A549 (cell line): ENCODE data around the gene CUL2. TPM values are rescaled to one million over a fixed set of nuclear protein-coding genes. Genes with fewer than 3 reads are reported as not detected.
A peak's percentile ranks its signal among the peaks of the same experiment; 100 is the strongest.

Source experiments
- ATAC-seq, 2 experiments: fragments of 200-7000 bp in 1 of 2; fragments of >200 bp in 1 of 2; cut with Nextera tagmentation in 1 of 2; cut with Tn5 transposase in 1 of 2; 3 replicates each; pipeline versions ENCODE4 v1.8.0 to v1.9.1; 2018 to 2020; ENCODE audit warnings: mild to moderate bottlenecking in 1 of 2, moderate library complexity in 1 of 2
- CTCF ChIA-PET: fragments of 300-600 bp; sonication (Branson Sonifier 250); formaldehyde crosslinking; extraction: SDS; loops from one replicate; lab custom pipeline; 2021; ENCODE audit warnings: antibody characterized with exemption, inconsistent platforms; lab: Yijun Ruan, JAX
- POLR2A ChIA-PET: fragments of 350-600 bp; formaldehyde crosslinking; extraction: SDS; loops from one replicate; lab custom pipeline; 2021; ENCODE audit warnings: antibody characterized with exemption, inconsistent platforms; lab: Yijun Ruan, JAX
- DNase-seq, 2 experiments: peaks; one replicate each; pipeline versions ENCODE4 v3.0.0 to v3.0.0-alpha.2; 2011 to 2016; ENCODE audit warnings: low read depth in 1 of 2, low spot score in 1 of 2
- FAIRE-seq: peaks from 2 replicates; lab custom pipeline; 2011; peaks lifted over from hg19 to GRCh38; lab: Jason Lieb, UNC
- H3K27ac ChIP-seq, 2 experiments: fragments of >200 bp; sonication (Bioruptor Twin); formaldehyde crosslinking; 3 replicates each; pipeline ENCODE4 v1.5.1; 2016 to 2017
- H3K4me1 ChIP-seq: fragments of >200 bp; sonication (Bioruptor Twin); formaldehyde crosslinking; 3 replicates; pipeline ENCODE4 v1.6.1; 2016
- H3K4me2 ChIP-seq: fragments of >200 bp; sonication (Bioruptor Twin); formaldehyde crosslinking; 3 replicates; pipeline ENCODE4 v1.6.1; 2016
- H3K4me3 ChIP-seq: fragments of >200 bp; sonication (Bioruptor Twin); formaldehyde crosslinking; 3 replicates; pipeline ENCODE4 v1.5.1; 2016
- H3K9me3 ChIP-seq: fragments of >200 bp; sonication (Bioruptor Twin); formaldehyde crosslinking; 3 replicates; pipeline ENCODE4 v1.6.1; 2016
- CEBPB ChIP-seq, 2 experiments: fragments of >200 bp in 1 of 2; sonication (Bioruptor Twin) in 1 of 2; formaldehyde crosslinking in 1 of 2; IDR thresholded peaks; 2 replicates each; pipeline ENCODE4 v1.6.1; 2012 to 2016
- CTCF ChIP-seq: fragments of >200 bp; sonication (Bioruptor Twin); formaldehyde crosslinking; IDR thresholded peaks from 3 replicates; pipeline ENCODE4 v1.5.1; 2016
- FOXS1 ChIP-seq: fragments of 250-450 bp; sonication (Bioruptor Pico); IDR thresholded peaks from 2 replicates; pipeline ENCODE4 v1.5.0; 2020; ENCODE audit warnings: mild to moderate bottlenecking, moderate library complexity
- HES2 ChIP-seq: fragments of >200 bp; sonication (Bioruptor Twin); formaldehyde crosslinking; IDR thresholded peaks from 2 replicates; pipeline ENCODE4 v1.6.1; 2016
- HEYL ChIP-seq: fragments of 250-450 bp; sonication (Bioruptor Pico); IDR thresholded peaks from 2 replicates; pipeline ENCODE4 v1.8.0; 2021; ENCODE audit warnings: mild to moderate bottlenecking, moderate library complexity
- JUN ChIP-seq, 2 experiments: fragments of >200 bp; sonication (Bioruptor Twin); formaldehyde crosslinking; IDR thresholded peaks; 2 replicates in 1 of 2; 3 replicates in 1 of 2; pipeline ENCODE4 v1.6.1; 2016 to 2017
- KDM1A ChIP-seq: fragments of 200-600 bp; sonication (generic); IDR thresholded peaks from 2 replicates; pipeline ENCODE4 v1.6.1; 2016; ENCODE audit warnings: low read depth, mild to moderate bottlenecking
- MAFK ChIP-seq: fragments of 450-650 bp; IDR thresholded peaks from 2 replicates; pipeline ENCODE4 v1.6.1; 2014; ENCODE audit not compliant: partially characterized antibody
- MAX ChIP-seq: IDR thresholded peaks from 2 replicates; pipeline ENCODE4 v1.6.1; 2012
- NFE2L2 ChIP-seq: fragments of 150-350 bp; conservative IDR thresholded peaks from 2 replicates; pipeline ENCODE4 v1.6.1; 2014; ENCODE audit warnings: low read length
- NPAS2 ChIP-seq: fragments of 250-450 bp; sonication (Bioruptor Pico); IDR thresholded peaks from 2 replicates; pipeline ENCODE4 v1.8.0; 2022; ENCODE audit warnings: mild to moderate bottlenecking, moderate library complexity, borderline replicate concordance
- NR3C1 ChIP-seq: fragments of >200 bp; sonication (Bioruptor Twin); formaldehyde crosslinking; IDR thresholded peaks from 3 replicates; pipeline ENCODE4 v1.6.1; 2017
- POLR2A ChIP-seq: IDR thresholded peaks from 2 replicates; pipeline ENCODE4 v1.6.1; 2012; ENCODE audit warnings: mild to moderate bottlenecking, low read length
- POLR2AphosphoS2 ChIP-seq: conservative IDR thresholded peaks from 2 replicates; pipeline ENCODE4 v1.6.1; 2012; ENCODE audit warnings: low read length, improper control_type of control experiment, inconsistent platforms
- RAD21 ChIP-seq, 2 experiments: fragments of >200 bp in 1 of 2; sonication (Bioruptor Twin) in 1 of 2; formaldehyde crosslinking in 1 of 2; IDR thresholded peaks in 1 of 2; conservative IDR thresholded peaks in 1 of 2; 2 replicates in 1 of 2; 3 replicates in 1 of 2; pipeline ENCODE4 v1.6.1; 2012 to 2018; ENCODE audit warnings: inconsistent platforms in 1 of 2
- RARB ChIP-seq: fragments of 250-450 bp; sonication (Bioruptor Pico); IDR thresholded peaks from 2 replicates; pipeline ENCODE4 v1.8.0; 2021; ENCODE audit warnings: mild to moderate bottlenecking, moderate library complexity
- SMC3 ChIP-seq: fragments of >200 bp; sonication (Bioruptor Twin); formaldehyde crosslinking; IDR thresholded peaks from 3 replicates; pipeline ENCODE4 v1.6.1; 2018; ENCODE audit warnings: inconsistent platforms
- WGBS: methylation state at CpG from one replicate; pipeline ENCODE4 v1.1.6; 2017; ENCODE audit errors: missing lambda C conversion rate; 5-methylcytosine and 5-hydroxymethylcytosine counted together
- polyA plus RNA-seq, 4 experiments: library from polyadenylated mRNA; depleted of rRNA in 3 of 4; stranded (reverse); fragments of >200 nt; fragmentation: RNase III in 1 of 4; extraction: RNeasy Plus Mini Kit Qiagen cat#74134 plus additional on column Dnase treatment in 1 of 4; gene quantifications; 2 replicates in 3 of 4; 3 replicates in 1 of 4; pipeline ENCODE4 v1.2.3, GENCODE V29; 2011 to 2017
- small RNA-seq, 6 experiments: library from RNA; depleted of rRNA; stranded (forward); fragments of <200 nt; gene quantifications; one replicate each; pipeline ENCODE3, GENCODE V24; 2012

The CUL2 gene
- polyA plus RNA-seq, 2 of the 4 experiments (the other 2 are of a cell fraction), result 26.8 to 35.1 TPM

GRCh38 chr10:34962866-34963265, 127.3 kb downstream of the CUL2 start (continued):
- TF ChIP-seq CTCF (no peak), POLR2A (no peak), FOXS1 (CRISPR knock-in tag) (no peak), MAX (no peak)

GRCh38 chr10:34960983-34961382, 129.2 kb downstream of the CUL2 start:
- Histone ChIP-seq H3K9me3 (no peaks in the 10 kb centered on the region), H3K4me2 (no peak overlapping the region), H3K27ac (no peak overlapping the region), H3K4me1 (peaks cover under 1% of the 10 kb centered on the region; the same call in 1 of the 3 replicates), H3K4me3 (no peak overlapping the region)
- peak in 1 of 2 experiments; percentile 72; a peak in 3 of 6 replicates for ATAC-seq
- DNase-seq, result peak in 1 of 2 experiments; percentile 46
- WGBS, result 78% methylated on average over 8 of the region's 8 CpGs
- TF ChIP-seq SMC3, result peak; percentile 33; the same call in 1 of the 3 replicates
- TF ChIP-seq NFE2L2, result no peak
- no peak for TF ChIP-seq POLR2AphosphoS2
- TF ChIP-seq CTCF, result peak; percentile 26
- no peak for TF ChIP-seq NPAS2 (CRISPR knock-in tag)
- TF ChIP-seq RAD21 (conservative IDR thresholded peaks at IDR 0.05 in 1 of 2, IDR thresholded peaks at IDR 0.05 in 1 of 2), result peak; percentile 37 to 63; a peak in 3 of 5 replicates
- ChIA-PET CTCF (interaction anchor here (1.4 to 1.7 kb wide), 2 partner anchors 9 to 34 kb away, joined by 4 read pairs; no protein-coding TSS in a partner anchor), POLR2A (no interaction called here)
- no peak for FAIRE-seq

- H3K27ac ChIP-seq, result no peak overlapping the region
- H3K4me2 ChIP-seq, result no peak overlapping the region
- no peak for ATAC-seq
- H3K4me1 ChIP-seq, result no peaks in the 10 kb centered on the region; the same call in 2 of the 3 replicates
- H3K9me3 ChIP-seq, result no peaks in the 10 kb centered on the region
- DNase-seq, result no peak
- WGBS, result 83% methylated on average over 4 of the region's 4 CpGs
- no peak for FAIRE-seq
- POLR2A ChIA-PET, result interaction anchor here (0.7 kb wide), 1 partner anchor 271 kb away, joined by 3 read pairs; no protein-coding TSS in a partner anchor
- H3K4me3 ChIP-seq, result no peak overlapping the region
- no peak for TF ChIP-seq RARB (CRISPR knock-in tag)
- no peak for TF ChIP-seq HEYL (CRISPR knock-in tag)
- no peak for TF ChIP-seq KDM1A
- TF ChIP-seq JUN (IDR thresholded peaks at IDR 0.05), result no peak
- TF ChIP-seq FOXS1 (CRISPR knock-in tag), result no peak
- CTCF ChIA-PET, result interaction anchor here (0.9 to 1.1 kb wide), 5 partner anchors 11 to 294 kb away, joined by 3 to 5 read pairs (median 4); no protein-coding TSS in a partner anchor
Measured at GRCh38 chr10:34959786-34960185, 130.4 kb downstream of the CUL2 start.

GRCh38 chr10:34959321-34959720, 130.8 kb downstream of the CUL2 start:
- CTCF ChIA-PET, result interaction anchor here (0.9 to 1.0 kb wide), 4 partner anchors 12 to 294 kb away, joined by 3 to 5 read pairs (median 4); no protein-coding TSS in a partner anchor
- Histone ChIP-seq H3K4me3 (no peak overlapping the region), H3K27ac (no peak overlapping the region), H3K9me3 (no peaks in the 10 kb centered on the region), H3K4me1 (no peaks in the 10 kb centered on the region; the same call in 2 of the 3 replicates), H3K4me2 (no peak overlapping the region)
- FAIRE-seq (no peak), ATAC-seq (no peak), DNase-seq (no peak)
- no peak for TF ChIP-seq NR3C1
- TF ChIP-seq NPAS2 (CRISPR knock-in tag), result no peak
- TF ChIP-seq RAD21 (conservative IDR thresholded peaks at IDR 0.05 in 1 of 2, IDR thresholded peaks at IDR 0.05 in 1 of 2), result peak in 1 of 2 experiments; percentile 14; a peak in 2 of 5 replicates
- no peak for TF ChIP-seq HES2
- TF ChIP-seq MAFK, result no peak
- TF ChIP-seq CEBPB (IDR thresholded peaks at IDR 0.05), result no peak
- POLR2A ChIA-PET, result interaction anchor here (0.7 kb wide), 1 partner anchor 271 kb away, joined by 3 read pairs; no protein-coding TSS in a partner anchor
- WGBS, result 78% methylated on average over 9 of the region's 9 CpGs

Small RNA genes within 50 kb of the gene (small RNA-seq; reads per million reads assigned to genes)
- gene MIR3611 (1.0 to 292 (median 80.8) reads per million in 6 experiments), gene RNU7-77P (0 reads per million in 6 experiments)

Other genes with a start within 250 kb of the CUL2 start
- gene CREM, start 36.5 kb upstream of the CUL2 start, polyA plus RNA-seq (2011; rRNA removed), result 94.5 and 112 TPM in 2 replicates
- 47.2 to 56.6 TPM (median 53.3 TPM) in 3 replicates for gene CREM, start 36.5 kb upstream of the CUL2 start, polyA plus RNA-seq (2017; fragmentation: RNase III; extraction: RNeasy Plus Mini Kit Qiagen cat#74134 plus additional on column Dnase treatment)
- gene CCNY, start 246.2 kb upstream of the CUL2 start, polyA plus RNA-seq (2011; rRNA removed), result 55.5 and 60.6 TPM in 2 replicates
- gene CCNY, start 246.2 kb upstream of the CUL2 start, polyA plus RNA-seq (2017; fragmentation: RNase III; extraction: RNeasy Plus Mini Kit Qiagen cat#74134 plus additional on column Dnase treatment), result 26.6 to 32.1 TPM (median 28.1 TPM) in 3 replicates